GM18909 (cell line): ENCODE data around the gene CYP4F22.
"Not testable (repeated sequence)": the region's sequence is repeated elsewhere in the genome, so short reads cannot be mapped to it uniquely, and the experiment has no call there.

Experiments
- ATAC-seq: cut with Tn5 transposase; IDR thresholded peaks from one replicate; pipeline ENCODE4 v1.9.1; 2021; ENCODE audit warnings: mild to moderate bottlenecking; ENCODE audit not compliant: unreplicated experiment, poor library complexity

The CYP4F22 gene

GRCh38 chr19:15564534-15565168 is 56.3 kb downstream of the CYP4F22 start:
- ATAC-seq: no peak

DNA sequence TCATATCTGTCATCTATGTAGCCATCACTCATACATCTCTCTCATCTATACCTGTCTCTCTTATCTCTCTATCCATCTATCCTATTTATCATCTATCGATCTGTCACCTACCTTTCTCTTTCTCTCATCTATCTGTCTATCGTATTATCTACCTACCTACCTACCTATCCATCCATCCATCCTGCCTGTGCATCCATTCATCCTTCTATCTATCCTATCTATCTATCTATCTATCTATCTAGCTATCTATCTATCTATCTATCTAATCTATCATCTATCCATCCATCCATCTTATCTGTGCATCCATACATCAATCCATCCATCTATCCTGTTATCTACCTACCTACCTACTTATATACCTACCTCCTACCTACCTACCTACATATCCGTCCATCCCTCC is 62.1 kb downstream of the CYP4F22 start:
- ATAC-seq: no peak

DNA sequence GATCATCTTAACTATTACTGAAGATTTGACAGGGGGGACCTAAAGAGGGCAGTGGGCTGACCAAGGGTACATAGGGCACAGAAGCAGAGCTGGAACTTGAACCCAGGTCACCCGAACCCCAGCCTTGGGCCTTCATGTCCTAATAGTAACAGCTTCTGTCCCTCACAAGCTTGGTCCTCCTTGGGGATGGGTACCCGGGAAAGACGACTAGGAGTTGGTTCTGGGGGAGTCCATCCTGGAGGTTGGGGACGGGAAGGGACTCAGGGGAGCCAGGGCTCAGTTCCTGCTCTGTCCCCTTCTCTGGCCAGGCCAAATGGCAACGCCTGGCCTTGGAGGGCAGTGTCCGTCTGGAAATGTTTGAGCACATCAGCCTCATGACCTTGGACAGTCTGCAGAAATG is 67.1 kb downstream of the CYP4F22 start:
- no peak for ATAC-seq

GRCh38 chr19:15576526-15577156 is 68.3 kb downstream of the CYP4F22 start:
- no peak for ATAC-seq

DNA sequence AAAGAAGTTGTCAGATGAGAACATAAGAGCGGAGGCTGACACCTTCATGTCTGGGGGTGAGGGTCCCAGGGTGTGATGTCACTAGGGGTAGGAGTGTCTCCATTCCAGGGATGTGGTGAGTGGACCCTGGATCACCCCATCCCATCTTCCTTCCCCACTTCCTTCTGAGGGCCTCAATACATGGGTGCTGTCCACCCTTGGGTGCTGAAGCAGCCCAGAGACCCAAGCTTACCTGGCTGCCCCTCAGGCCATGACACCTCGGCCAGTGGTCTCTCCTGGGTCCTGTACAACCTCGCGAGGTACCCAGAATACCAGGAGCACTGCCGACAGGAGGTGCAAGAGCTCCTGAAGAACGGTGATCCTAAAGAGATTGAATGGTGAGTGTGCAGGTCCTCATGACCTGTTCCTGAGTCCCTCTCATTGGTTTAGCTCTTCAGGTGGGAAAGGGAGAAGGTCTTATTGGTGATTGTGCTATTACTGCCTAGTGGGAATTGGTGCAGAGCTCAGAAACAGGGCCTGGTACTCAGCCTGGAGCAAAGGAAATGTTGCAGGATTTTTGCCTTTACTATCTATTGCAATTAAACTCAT is 69.0 kb downstream of the CYP4F22 start:
- no peak for ATAC-seq

- no peak for ATAC-seq
Observed at GRCh38 chr19:15583346-15583745, 75.0 kb downstream of the CYP4F22 start.

GRCh38 chr19:15584095-15584494 is 75.8 kb downstream of the CYP4F22 start:
- no peak for ATAC-seq

DNA sequence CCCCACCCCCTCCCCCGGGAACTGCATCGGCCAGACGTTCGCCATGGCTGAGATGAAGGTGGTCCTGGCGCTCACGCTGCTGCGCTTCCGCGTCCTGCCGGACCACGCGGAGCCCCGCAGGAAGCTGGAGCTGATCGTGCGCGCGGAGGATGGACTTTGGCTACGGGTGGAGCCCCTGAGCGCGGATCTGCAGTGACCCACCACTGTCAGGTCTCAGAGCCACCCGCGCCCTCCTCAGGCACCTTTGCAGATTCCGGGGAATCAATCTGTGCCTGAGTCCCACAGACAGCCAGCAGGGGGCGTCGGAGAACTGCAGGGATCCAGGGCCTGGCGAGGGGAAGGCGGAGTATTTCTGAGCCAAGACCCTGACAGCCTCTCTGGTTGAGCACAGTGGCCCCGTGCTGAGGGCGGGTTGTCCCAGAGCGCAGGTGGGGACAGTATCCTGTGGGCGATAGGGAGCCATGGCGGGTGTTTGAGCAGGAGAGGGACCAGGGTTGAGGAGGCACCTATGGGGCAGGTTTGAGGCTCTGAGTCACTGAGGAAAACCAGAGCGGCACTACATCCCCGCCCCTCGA is 76.3 kb downstream of the CYP4F22 start:
- ATAC-seq: no peak

GRCh38 chr19:15587663-15588062 is 79.3 kb downstream of the CYP4F22 start:
- no peak for ATAC-seq

GRCh38 chr19:15588265-15588664 is 79.9 kb downstream of the CYP4F22 start:
- no peak for ATAC-seq

GRCh38 chr19:15589760-15590451 is 81.6 kb downstream of the CYP4F22 start:
- ATAC-seq: no peak

- ATAC-seq: no peak
Observed at GRCh38 chr19:15591796-15592195, 83.5 kb downstream of the CYP4F22 start.

GRCh38 chr19:15592506-15592905 is 84.2 kb downstream of the CYP4F22 start:
- ATAC-seq: not testable (repeated sequence)

- ATAC-seq: not testable (repeated sequence)
Observed at GRCh38 chr19:15593766-15594165, 85.4 kb downstream of the CYP4F22 start.

- no peak for ATAC-seq
Observed at GRCh38 chr19:15595069-15595468, 86.7 kb downstream of the CYP4F22 start.
